GM21717 (cell line): ENCODE data around the gene STIM1.

ENCODE experiments used
- ATAC-seq: cut with Tn5 transposase; IDR thresholded peaks from one replicate; pipeline ENCODE4 v1.9.1; 2021; ENCODE audit warnings: mild to moderate bottlenecking, moderate library complexity; ENCODE audit not compliant: unreplicated experiment

STIM1 gene

DNA sequence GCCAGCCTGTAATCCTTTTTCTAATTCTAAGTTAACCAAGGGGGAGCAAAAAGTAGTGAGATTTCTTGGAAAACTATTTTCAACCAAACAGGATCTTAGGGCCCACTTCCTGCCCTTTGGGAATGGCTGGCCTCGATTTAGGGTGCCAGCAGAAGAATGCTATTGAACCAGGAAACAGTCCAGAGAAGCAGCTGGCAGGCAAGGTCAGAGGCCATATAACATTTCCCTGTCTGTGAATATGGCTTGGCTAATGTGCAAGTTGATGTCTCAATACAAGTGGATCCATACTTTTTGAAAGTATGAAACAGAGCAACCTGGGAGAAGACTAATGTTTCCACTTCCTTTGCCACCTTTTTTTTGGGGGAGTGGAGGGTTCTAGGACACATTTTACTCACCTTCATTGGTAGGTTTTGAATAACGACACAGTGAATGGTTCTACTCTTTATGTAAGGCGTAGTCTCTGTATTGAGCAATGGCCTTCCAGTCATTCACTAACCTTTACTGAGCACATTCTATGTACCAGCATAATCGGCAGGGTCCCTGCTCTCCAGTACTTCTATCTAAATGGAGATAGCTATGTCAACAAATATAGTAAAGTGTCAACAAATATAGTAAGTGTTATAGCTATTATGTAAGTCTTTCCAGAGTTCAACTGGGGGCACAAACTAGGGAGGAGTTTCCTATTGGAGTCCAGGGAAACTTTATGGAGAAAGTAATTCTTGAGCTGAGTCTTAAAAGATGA lies 204.9 kb downstream of the STIM1 start:
- no peak for ATAC-seq

GRCh38 chr11:4061700-4062099 lies 206.2 kb downstream of the STIM1 start:
- ATAC-seq = no peak

DNA sequence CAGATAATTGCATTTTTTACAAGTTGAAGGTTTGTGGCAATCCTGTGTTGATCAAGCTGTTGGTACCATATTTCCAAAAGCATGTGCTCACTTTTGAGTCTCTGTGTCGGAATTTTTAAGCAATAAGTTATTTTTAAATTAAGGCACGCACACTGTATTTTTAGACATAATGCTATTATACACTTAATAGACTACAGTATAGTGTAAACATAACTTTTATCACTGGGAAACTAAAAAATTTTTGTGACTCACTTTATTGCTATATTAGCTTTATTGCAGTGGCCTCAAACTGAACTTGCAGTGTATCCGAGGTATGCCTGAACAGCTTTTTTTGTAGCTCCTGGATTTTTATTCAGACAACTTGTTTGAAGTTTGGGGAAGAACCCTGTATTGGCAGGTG lies 207.9 kb downstream of the STIM1 start:
- no peak for ATAC-seq

DNA sequence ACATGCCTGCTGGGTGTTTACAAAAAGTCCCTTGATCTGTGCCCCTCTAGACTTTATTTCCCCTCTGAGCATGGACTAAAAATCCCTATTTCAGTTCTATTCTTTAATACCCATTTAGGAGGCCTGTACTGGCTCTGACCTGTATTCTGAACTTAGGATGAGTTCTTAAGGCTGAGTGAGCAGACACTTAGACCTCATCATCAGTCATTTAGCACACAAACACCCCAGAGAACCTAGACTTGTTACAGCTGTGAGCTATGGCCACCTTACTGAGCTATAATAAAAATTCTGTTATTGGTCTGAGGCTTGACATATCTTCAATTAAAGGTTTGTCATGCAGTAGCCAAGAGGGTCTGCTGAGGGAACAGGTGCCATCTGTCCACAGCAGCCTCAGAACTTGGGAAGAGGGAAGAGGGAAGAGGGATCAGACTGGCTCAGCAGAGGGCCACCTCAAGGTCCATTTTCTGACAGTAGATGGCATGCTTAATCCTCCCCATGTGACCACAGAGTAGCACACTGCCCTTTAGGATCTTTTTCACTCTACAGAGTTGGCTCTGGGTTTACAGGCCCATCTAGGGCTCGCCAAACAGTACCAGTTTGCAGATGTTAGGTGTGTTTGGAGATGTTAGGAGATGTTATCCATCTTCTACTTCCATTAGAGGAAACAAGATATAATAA lies 209.0 kb downstream of the STIM1 start:
- ATAC-seq = no peak

DNA sequence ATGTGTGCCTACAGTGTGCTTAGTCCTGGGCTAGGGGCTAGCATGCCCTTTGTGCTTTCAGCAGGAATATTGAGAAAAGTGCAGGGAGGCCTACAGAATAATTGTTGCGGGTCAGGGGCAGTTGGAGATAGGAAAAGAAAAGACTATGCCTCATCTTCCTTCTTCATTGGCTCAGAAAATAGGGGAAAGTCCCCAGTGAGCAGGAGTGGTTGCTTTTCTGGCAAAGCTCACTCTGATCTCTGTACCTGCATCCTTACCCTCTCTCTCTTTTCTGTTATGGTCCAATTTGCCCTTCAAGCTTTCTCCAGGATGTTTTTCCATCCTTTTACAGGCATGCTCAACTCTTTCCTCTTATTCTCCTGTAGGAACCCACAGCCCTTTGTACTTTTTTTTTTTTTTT lies 209.6 kb downstream of the STIM1 start:
- no peak for ATAC-seq

GRCh38 chr11:4065601-4066377 lies 210.3 kb downstream of the STIM1 start:
- no peak for ATAC-seq

- ATAC-seq = no peak
Observed at GRCh38 chr11:4066910-4067309, 211.4 kb downstream of the STIM1 start.

GRCh38 chr11:4068962-4069361 lies 213.5 kb downstream of the STIM1 start:
- ATAC-seq = no peak

- no peak for ATAC-seq
Observed at GRCh38 chr11:4071325-4071724, 215.9 kb downstream of the STIM1 start.

GRCh38 chr11:4071914-4072313 lies 216.4 kb downstream of the STIM1 start:
- no peak for ATAC-seq

- peak; percentile 52 for ATAC-seq
Observed at GRCh38 chr11:4072668-4073285, 217.3 kb downstream of the STIM1 start.

DNA sequence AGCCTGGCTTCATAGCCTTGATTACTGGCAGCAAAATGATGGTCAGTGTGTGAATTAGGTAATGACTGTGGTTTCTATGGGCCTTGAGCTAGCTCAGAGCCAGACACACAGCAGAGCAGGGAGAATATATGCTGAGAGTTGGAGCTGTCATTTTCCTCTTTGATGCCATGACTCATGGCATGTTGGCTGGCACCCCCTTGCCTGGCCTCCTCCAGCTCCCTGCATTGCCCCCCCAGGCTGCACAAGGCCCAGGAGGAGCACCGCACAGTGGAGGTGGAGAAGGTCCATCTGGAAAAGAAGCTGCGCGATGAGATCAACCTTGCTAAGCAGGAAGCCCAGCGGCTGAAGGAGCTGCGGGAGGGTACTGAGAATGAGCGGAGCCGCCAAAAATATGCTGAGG lies 218.8 kb downstream of the STIM1 start:
- no peak for ATAC-seq

DNA sequence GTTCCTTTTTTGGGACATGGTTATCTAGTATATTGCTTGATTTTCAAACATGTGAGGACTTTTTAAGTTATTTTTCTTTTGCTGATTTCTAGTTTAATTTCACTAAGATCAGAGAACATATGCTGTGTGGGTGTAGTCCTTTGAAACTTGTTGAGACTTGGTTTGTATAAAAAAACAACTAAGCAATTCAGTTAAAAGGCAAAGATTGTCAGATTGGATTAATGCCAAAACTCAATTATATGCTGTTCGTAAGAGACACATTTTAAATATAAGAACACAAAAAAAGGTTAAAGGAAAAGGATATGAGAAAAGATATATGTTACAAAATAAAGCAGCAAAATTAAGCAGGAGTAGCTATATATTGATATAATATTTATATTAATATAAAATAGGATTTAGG lies 221.3 kb downstream of the STIM1 start:
- ATAC-seq = no peak

DNA sequence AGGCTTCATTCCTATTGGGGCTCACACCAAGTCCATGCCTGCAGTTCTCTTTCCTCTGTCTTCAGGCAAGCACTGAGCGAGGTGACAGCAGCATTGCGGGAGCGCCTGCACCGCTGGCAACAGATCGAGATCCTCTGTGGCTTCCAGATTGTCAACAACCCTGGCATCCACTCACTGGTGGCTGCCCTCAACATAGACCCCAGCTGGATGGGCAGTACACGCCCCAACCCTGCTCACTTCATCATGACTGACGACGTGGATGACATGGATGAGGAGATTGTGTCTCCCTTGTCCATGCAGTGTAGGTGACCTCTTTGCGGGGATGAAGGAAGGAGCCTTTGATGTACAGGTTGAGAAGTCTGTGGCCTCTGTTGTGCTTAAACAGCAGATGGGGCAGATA lies 227.7 kb downstream of the STIM1 start:
- ATAC-seq = no peak

DNA sequence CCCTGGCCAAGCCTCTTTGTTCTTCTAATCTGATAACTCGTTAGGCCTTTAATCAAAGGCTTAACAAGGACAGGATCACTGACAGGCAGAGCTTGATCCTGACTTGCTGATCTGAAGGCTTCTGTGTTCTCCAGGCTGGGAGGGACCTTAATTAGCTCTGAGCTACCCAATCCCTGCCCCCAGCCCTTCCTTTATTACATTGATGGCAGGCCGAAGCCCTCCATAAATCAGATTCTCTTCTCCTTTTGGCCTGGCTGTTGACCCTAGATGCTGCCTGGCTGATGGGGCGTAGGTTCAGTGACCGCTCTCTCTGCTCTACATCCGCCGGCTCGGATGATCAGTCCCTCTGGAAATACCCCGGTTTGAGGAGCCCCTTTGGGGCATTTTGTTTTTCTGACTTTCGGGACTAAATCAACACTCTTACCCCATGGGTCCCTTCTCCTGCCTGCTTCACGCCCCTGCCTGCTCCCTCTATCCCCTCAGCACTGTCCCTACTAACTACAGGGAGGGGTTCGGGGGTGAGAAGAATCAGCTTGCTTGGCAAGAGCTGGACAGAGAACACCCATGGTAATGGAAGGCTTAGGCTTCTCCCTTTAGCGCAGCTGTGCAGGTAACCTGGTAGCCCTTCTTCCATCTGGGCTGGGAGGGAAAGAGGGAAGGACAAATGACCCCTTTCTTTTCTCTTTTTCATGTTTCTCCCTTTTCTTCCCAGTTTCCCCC lies 229.1 kb downstream of the STIM1 start:
- no peak for ATAC-seq

DNA sequence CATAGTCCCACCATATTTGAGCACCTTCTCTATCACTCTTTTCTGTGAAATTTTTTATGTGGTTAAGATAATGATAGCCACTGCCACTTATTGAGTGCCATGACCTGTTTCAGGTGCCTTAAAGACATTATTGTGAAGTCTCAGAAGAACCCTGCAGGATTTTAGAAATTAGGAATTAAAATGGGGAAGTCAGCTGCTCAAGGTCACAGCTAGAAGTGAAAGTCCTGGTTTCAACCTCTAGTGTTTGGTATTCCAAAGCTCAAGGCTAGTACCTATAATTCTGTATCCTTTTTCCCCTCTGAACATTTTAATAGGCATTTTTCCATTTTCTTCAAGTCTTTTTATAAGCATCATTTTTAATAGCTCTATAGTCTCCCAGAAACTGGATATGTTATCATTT lies 230.1 kb downstream of the STIM1 start:
- ATAC-seq = no peak

GRCh38 chr11:4086575-4087353 lies 231.3 kb downstream of the STIM1 start:
- no peak for ATAC-seq

DNA sequence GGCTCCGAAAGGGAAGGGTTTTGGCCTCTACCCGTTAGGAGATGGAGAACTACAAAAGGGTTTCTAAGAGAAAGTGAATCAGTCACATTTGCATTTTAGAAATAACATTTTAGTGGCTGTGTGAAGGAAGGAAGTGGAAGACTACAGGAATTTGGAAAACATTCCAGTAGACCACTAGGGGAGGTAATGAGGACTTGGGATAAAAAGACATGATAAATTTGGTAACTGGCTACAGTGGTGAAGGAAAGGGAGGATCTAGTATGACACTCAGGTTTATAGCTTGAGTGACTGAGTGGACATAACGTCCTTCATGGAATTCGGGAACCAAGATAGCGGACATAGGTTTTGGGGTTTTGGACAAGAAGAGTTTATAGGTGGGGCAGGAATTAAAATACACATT lies 232.1 kb downstream of the STIM1 start:
- no peak for ATAC-seq

- ATAC-seq = no peak
Observed at GRCh38 chr11:4090258-4090657, 234.8 kb downstream of the STIM1 start.

- no peak for ATAC-seq
Observed at GRCh38 chr11:4092026-4092425, 236.6 kb downstream of the STIM1 start.
